ENCODE measurements around the gene LMAN2L. TPM values are rescaled to one million over a fixed set of nuclear protein-coding genes. Genes with fewer than 3 reads are reported as not detected.

LMAN2L gene
- total RNA-seq, 1 experiment from 2014 or later, result 17.6 TPM

GRCh38 chr2:96664366-96664925 is 75.4 kb downstream of the LMAN2L start:
- Histone ChIP-seq H3K27me3 (ENCODE audit: insufficient read depth, low read length) (no peaks in the 10 kb centered on the region), H3K9ac (ENCODE audit: extremely low read depth, insufficient read length, low read length) (no peak overlapping the region), H3K27ac (ENCODE audit: insufficient read length, low read depth, low read length) (no peak overlapping the region)

More at GRCh38 chr2:96664366-96664925, 75.4 kb downstream of the LMAN2L start:
- Histone ChIP-seq H2BK20ac (ENCODE audit: low read depth, low read length, poor library complexity, severe bottlenecking) (no peak overlapping the region), H4K8ac (replicated peaks; ENCODE audit: insufficient read length, low read depth, low read length) (no peak overlapping the region), H3K23me2 (ENCODE audit: insufficient read length, low read depth, low read length, poor library complexity, severe bottlenecking) (no peaks in the 10 kb centered on the region), H2BK12ac (ENCODE audit: insufficient read length, low read depth, low read length) (no peak overlapping the region), H3K18ac (ENCODE audit: insufficient read length, low read depth, low read length) (no peak overlapping the region), H4K5ac (ENCODE audit: insufficient read length, low read depth, low read length) (no peak overlapping the region), H3K23ac (ENCODE audit: insufficient read length, low read depth, low read length) (no peak overlapping the region), H3K79me1 (ENCODE audit: insufficient read depth, low read depth, low read length, poor library complexity, severe bottlenecking) (no peaks in the 10 kb centered on the region), H3K4me2 (ENCODE audit: insufficient read depth, insufficient read length, low read length) (no peak overlapping the region), H3K9me3 (ENCODE audit: control insufficient read depth, low read depth, low read length) (no peaks in the 10 kb centered on the region), H4K91ac (ENCODE audit: insufficient read length, low read depth, low read length) (no peak overlapping the region), H2AK5ac (ENCODE audit: insufficient read length, low read length) (no peak overlapping the region), H2BK15ac (ENCODE audit: low read depth, low read length) (no peak overlapping the region), H3K79me2 (ENCODE audit: insufficient read depth, low read length) (no peaks in the 10 kb centered on the region), H3T11ph (ENCODE audit: low read length) (no peak overlapping the region), H3K4ac (ENCODE audit: low read depth, low read length) (no peak overlapping the region), H3K4me1 (ENCODE audit: insufficient read depth, low read length) (no peaks in the 10 kb centered on the region), H3K56ac (ENCODE audit: insufficient read length, low read depth, low read length) (no peak overlapping the region), H2BK5ac (ENCODE audit: insufficient read length, low read length) (no peak overlapping the region), H3K14ac (ENCODE audit: insufficient read depth, low read length) (no peak overlapping the region), H2BK120ac (ENCODE audit: low read depth, low read length, poor library complexity, severe bottlenecking) (no peak overlapping the region), H4K20me1 (ENCODE audit: control insufficient read depth, insufficient read depth, insufficient read length) (no peaks in the 10 kb centered on the region), H2AFZ (ENCODE audit: low read length) (no peak overlapping the region)
- peaks cover 4 to 15% of the 10 kb centered on the region in 2 experiments; a peak in 4 of 5 replicates for H3K9me3 Mint-ChIP-seq
- H3K36me3 Mint-ChIP-seq (ENCODE audit: insufficient read depth in 1 of 3, low read depth in 3 of 3), result peaks cover 0 to 2% (median 1%) of the 10 kb centered on the region in 3 experiments; a peak in 2 of 7 replicates
- H3K27me3 Mint-ChIP-seq (ENCODE audit: low read depth), result no peaks in the 10 kb centered on the region; the same call in 1 of the 2 replicates
- WGBS (ENCODE audit: extremely low coverage, insufficient read length, low lambda C conversion rate), result no CpG with 5 or more reads among the region's 3 CpGs
- no peak for DNase-seq
- no peak for TF ChIP-seq CTCF (conservative IDR thresholded peaks at IDR 0.05)
- H3K4me3 Mint-ChIP-seq, result no peak overlapping the region
- no peak overlapping the region for H3K27ac Mint-ChIP-seq
- no peaks in the 10 kb centered on the region; a peak in 2 of 4 replicates for H3K4me1 Mint-ChIP-seq

Data from H9 (cell line).